Measurements from ENCODE around the gene LCLAT1.

The LCLAT1 gene

DNA sequence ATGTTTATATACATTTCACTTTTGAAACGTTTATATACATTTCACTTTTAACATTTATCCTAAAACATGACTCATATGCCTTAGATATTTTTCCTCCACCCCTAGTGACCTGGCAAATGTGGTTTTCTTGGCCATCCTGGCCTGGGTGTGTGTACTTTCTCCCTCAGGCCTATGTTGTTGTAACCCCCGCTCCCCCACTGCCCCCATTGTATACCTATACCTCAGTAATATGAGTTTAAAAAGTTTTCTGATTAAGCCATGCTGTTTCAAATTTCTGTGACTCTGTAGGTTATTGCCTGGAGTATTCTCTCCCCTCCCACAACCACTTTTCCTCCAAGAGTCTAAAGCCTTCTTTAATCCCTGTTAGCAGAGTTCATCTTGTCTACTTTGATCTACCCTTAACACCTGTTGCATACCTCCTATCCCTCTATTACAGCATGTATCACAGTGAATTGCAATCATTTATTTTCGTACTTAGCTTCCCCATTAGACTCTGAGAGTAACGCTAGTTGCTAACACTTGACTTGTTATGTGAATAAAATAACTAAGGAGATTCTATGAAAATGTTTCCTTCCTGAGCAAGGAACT is 67.9 kb downstream of the LCLAT1 start:
- Histone ChIP-seq H3K9me3 (ENCODE audit: control insufficient read depth, insufficient read depth, low read length) (peaks cover 3% of the 10 kb centered on the region), H3K9ac (ENCODE audit: low read depth, low read length) (no peak overlapping the region), H3K4me3 (ENCODE audit: low read depth, low read length) (no peak overlapping the region), H3K4me1 (ENCODE audit: control insufficient read depth, insufficient read depth, low read length) (peaks cover 26% of the 10 kb centered on the region), H3K27me3 (ENCODE audit: control insufficient read depth, insufficient read depth, low read length) (no peaks in the 10 kb centered on the region), H3K36me3 (ENCODE audit: control insufficient read depth, insufficient read depth, low read length) (peaks cover 4% of the 10 kb centered on the region)

DNA sequence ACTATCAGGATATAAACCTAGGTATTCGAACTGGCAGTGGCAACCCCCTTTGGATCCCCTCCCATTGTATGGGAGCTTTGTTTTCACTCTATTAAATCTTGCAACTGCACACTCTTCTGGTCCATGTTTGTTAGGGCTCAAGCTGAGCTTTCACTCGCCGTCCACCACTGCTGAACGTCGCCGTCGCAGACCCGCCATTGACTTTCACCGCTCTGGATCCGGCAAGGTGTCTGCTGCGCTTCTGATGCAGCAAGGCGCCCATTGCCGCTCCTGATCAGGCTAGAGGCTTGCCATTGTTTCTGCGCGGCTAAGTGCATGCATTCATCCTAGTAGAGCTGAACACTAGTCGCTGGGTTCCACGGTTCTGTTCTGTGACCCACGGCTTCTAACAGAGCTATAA is 69.1 kb downstream of the LCLAT1 start:
- H3K27me3 ChIP-seq (ENCODE audit: control insufficient read depth, insufficient read depth, low read length), result no peaks in the 10 kb centered on the region
- H3K9me3 ChIP-seq (ENCODE audit: control insufficient read depth, insufficient read depth, low read length), result peaks cover 3% of the 10 kb centered on the region
- peaks cover 4% of the 10 kb centered on the region for H3K36me3 ChIP-seq (ENCODE audit: control insufficient read depth, insufficient read depth, low read length)
- no peak overlapping the region for H3K4me3 ChIP-seq (ENCODE audit: low read depth, low read length)
- no peak overlapping the region for H3K9ac ChIP-seq (ENCODE audit: low read depth, low read length)
- H3K4me1 ChIP-seq (ENCODE audit: control insufficient read depth, insufficient read depth, low read length), result peaks cover 26% of the 10 kb centered on the region

DNA sequence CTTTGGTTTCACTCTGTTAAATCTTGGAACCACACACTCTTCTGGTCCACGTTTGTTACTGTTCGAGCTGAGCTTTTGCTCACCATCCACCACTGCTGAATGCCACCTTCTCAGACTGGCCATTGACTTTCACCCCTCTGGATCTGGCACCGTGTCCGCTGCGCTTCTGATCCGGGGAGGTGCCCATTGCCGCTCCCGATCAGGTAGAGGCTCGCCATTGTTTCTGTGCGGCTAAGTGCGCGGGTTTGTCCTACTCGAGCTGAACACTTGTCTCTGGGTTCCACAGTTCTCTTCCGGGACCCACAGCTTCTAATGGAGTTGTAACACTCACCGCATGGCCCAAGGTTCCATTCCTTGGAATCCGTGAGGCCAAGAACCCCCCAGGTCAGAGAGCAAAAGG is 72.8 kb downstream of the LCLAT1 start:
- Histone ChIP-seq H3K9ac (ENCODE audit: low read depth, low read length) (no peak overlapping the region), H3K27me3 (ENCODE audit: control insufficient read depth, insufficient read depth, low read length) (no peaks in the 10 kb centered on the region), H3K4me1 (ENCODE audit: control insufficient read depth, insufficient read depth, low read length) (peaks cover 5% of the 10 kb centered on the region), H3K9me3 (ENCODE audit: control insufficient read depth, insufficient read depth, low read length) (peaks cover 3% of the 10 kb centered on the region), H3K4me3 (ENCODE audit: low read depth, low read length) (no peak overlapping the region), H3K36me3 (ENCODE audit: control insufficient read depth, insufficient read depth, low read length) (peaks cover 4% of the 10 kb centered on the region)

DNA sequence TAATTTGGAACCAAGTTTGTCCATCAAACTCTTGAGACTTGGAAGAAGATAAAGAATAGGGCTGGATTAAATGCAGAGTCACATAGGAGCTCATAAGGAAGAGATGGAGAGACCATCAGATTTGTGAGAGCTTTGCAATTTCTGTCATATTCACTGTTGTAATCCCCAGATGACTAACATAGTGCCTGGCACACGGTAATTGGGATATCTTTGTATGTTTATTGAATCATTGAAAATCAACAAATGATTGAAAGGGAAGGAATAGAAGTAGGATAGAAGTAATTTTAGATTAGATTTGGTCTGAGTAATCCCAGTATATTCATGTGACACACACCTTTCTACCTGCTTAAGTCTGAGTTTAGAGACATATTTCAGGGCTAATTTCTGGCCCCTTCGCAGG is 75.4 kb downstream of the LCLAT1 start:
- Histone ChIP-seq H3K36me3 (ENCODE audit: control insufficient read depth, insufficient read depth, low read length) (peaks cover 4% of the 10 kb centered on the region), H3K4me1 (ENCODE audit: control insufficient read depth, insufficient read depth, low read length) (peaks cover 5% of the 10 kb centered on the region), H3K4me3 (ENCODE audit: low read depth, low read length) (no peak overlapping the region), H3K27me3 (ENCODE audit: control insufficient read depth, insufficient read depth, low read length) (no peaks in the 10 kb centered on the region), H3K9me3 (ENCODE audit: control insufficient read depth, insufficient read depth, low read length) (peaks cover 3% of the 10 kb centered on the region), H3K9ac (ENCODE audit: low read depth, low read length) (no peak overlapping the region)

DNA sequence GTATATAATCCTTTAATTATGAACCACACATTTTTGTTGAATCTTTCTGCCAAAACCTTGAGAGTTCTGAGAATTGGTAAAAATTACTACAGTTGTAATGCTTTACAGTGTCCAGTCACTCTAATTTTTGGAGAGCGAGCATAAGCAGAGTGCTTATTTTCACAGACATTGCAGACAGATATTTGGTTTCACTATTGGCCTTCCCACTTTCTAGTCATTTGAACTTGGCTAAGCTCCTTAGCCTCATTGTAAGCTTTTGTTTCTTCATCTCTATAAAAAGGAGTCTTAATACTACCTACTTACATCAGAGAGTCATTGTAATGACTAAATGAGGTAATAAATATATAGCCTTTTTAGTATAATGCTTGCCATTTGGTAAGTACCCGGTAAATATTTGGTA is 80.4 kb downstream of the LCLAT1 start:
- no peak overlapping the region for H3K9ac ChIP-seq (ENCODE audit: low read depth, low read length)
- H3K9me3 ChIP-seq (ENCODE audit: control insufficient read depth, insufficient read depth, low read length), result no peaks in the 10 kb centered on the region
- H3K4me3 ChIP-seq (ENCODE audit: low read depth, low read length), result no peak overlapping the region
- H3K4me1 ChIP-seq (ENCODE audit: control insufficient read depth, insufficient read depth, low read length), result peaks cover 5% of the 10 kb centered on the region
- H3K36me3 ChIP-seq (ENCODE audit: control insufficient read depth, insufficient read depth, low read length), result no peaks in the 10 kb centered on the region
- H3K27me3 ChIP-seq (ENCODE audit: control insufficient read depth, insufficient read depth, low read length), result no peaks in the 10 kb centered on the region

DNA sequence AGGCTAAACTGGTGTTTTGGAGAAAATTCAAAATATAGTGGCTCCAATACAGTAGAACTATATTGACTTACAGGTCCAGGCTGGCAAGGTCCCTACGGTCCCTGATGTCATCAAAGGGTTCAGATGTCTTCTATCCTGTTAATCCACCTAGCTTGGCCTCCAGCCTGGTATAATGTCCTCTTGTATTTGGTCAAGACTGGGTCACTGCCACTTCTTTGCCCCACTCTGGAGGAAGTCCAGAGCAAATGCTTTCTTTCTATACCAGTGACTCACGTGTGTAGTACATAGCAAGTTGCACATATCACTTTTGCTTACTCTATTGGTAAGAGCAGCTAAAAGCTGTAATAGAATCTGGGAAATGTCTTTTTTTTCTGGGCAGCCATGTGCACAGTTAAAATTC is 80.8 kb downstream of the LCLAT1 start:
- H3K9ac ChIP-seq (ENCODE audit: low read depth, low read length), result no peak overlapping the region
- peaks cover under 1% of the 10 kb centered on the region for H3K4me1 ChIP-seq (ENCODE audit: control insufficient read depth, insufficient read depth, low read length)
- no peaks in the 10 kb centered on the region for H3K36me3 ChIP-seq (ENCODE audit: control insufficient read depth, insufficient read depth, low read length)
- no peak overlapping the region for H3K4me3 ChIP-seq (ENCODE audit: low read depth, low read length)
- no peaks in the 10 kb centered on the region for H3K9me3 ChIP-seq (ENCODE audit: control insufficient read depth, insufficient read depth, low read length)
- no peaks in the 10 kb centered on the region for H3K27me3 ChIP-seq (ENCODE audit: control insufficient read depth, insufficient read depth, low read length)

DNA sequence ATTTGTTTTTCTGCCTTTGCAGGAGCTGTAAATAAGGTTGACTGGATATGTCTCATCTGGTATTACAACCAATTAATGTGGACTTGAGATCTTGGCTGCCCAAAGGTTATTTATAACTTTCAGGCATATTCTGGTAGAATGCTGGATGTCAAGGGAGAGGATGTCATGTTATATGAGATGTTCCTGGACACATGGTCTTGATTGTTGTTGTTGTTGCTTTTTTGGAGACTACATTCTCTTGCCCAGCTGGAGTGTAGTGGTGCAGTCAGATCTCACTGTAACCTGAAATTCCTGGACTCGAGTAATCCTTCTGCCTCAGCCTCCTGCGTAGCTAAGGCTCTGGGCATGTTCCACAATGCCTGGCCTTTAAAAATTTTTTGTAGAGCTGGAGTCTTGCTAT is 83.3 kb downstream of the LCLAT1 start:
- Histone ChIP-seq H3K27me3 (ENCODE audit: control insufficient read depth, insufficient read depth, low read length) (no peaks in the 10 kb centered on the region), H3K9me3 (ENCODE audit: control insufficient read depth, insufficient read depth, low read length) (no peaks in the 10 kb centered on the region), H3K4me3 (ENCODE audit: low read depth, low read length) (no peak overlapping the region), H3K4me1 (ENCODE audit: control insufficient read depth, insufficient read depth, low read length) (no peaks in the 10 kb centered on the region), H3K36me3 (ENCODE audit: control insufficient read depth, insufficient read depth, low read length) (peaks cover 2% of the 10 kb centered on the region), H3K9ac (ENCODE audit: low read depth, low read length) (no peak overlapping the region)

DNA sequence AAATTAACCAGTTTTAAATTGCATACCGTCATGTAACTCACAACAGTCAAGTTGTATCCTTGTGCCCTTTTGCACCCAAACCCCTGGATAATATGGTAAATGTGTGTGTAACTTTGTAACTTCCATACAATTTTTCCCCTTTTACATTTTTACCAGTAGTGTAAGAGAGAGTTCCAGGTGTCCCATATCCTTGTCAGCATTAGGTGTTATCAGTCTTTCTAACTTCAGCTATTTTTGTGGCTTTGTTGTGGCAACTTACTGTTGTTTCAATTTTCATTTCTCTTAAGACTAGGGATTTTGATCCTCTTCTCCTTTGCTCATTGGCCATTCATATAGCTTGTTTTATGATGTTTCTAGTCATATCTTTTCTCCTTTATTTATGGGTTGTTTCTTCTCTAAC is 94.6 kb downstream of the LCLAT1 start:
- Histone ChIP-seq H3K36me3 (ENCODE audit: control insufficient read depth, insufficient read depth, low read length) (no peaks in the 10 kb centered on the region), H3K4me3 (ENCODE audit: low read depth, low read length) (no peak overlapping the region), H3K4me1 (ENCODE audit: control insufficient read depth, insufficient read depth, low read length) (no peaks in the 10 kb centered on the region), H3K9me3 (ENCODE audit: control insufficient read depth, insufficient read depth, low read length) (no peaks in the 10 kb centered on the region), H3K27me3 (ENCODE audit: control insufficient read depth, insufficient read depth, low read length) (no peaks in the 10 kb centered on the region), H3K9ac (ENCODE audit: low read depth, low read length) (no peak overlapping the region)

DNA sequence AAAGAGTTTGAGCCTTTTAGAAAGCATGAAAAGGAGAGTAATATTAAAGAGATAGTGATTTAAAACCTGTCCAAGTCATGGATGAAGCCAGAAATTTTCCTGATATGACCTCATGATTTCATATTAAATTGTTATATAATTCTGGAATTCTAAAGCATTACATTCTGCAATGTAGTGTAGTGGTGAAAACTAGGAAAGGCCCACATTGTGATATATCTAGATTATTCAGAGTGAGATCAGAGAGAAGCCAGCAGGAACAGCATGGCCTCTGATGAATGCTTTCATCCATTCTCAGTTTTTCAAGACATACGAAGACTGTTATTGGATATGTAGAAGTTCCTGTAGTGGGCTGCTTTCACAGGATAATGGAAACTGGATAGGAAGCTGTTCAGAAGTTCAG is 98.8 kb downstream of the LCLAT1 start:
- Histone ChIP-seq H3K4me1 (ENCODE audit: control insufficient read depth, insufficient read depth, low read length) (no peaks in the 10 kb centered on the region), H3K9me3 (ENCODE audit: control insufficient read depth, insufficient read depth, low read length) (no peaks in the 10 kb centered on the region), H3K36me3 (ENCODE audit: control insufficient read depth, insufficient read depth, low read length) (no peaks in the 10 kb centered on the region), H3K9ac (ENCODE audit: low read depth, low read length) (no peak overlapping the region), H3K4me3 (ENCODE audit: low read depth, low read length) (no peak overlapping the region), H3K27me3 (ENCODE audit: control insufficient read depth, insufficient read depth, low read length) (no peaks in the 10 kb centered on the region)

DNA sequence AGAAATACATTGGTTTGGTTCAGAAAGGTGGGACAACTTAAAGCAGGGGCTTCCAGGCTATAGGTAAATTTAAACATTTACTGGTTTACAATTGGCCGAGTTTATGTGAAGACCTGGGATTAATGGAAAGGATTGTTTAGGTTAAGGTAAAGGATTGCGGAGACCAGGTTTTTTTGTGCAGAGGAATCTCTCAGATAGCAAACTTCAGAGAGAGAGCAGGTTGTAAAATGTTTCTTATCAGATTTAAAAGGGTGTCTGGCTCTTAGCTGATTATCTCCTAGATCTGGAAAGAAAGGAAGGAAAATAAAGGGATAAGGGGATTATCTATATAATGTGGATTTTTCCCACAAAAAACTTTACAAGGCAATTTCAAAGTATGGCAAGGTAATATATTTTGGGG is 101.3 kb downstream of the LCLAT1 start:
- H3K36me3 ChIP-seq (ENCODE audit: control insufficient read depth, insufficient read depth, low read length), result no peaks in the 10 kb centered on the region
- H3K4me1 ChIP-seq (ENCODE audit: control insufficient read depth, insufficient read depth, low read length), result no peaks in the 10 kb centered on the region
- no peaks in the 10 kb centered on the region for H3K9me3 ChIP-seq (ENCODE audit: control insufficient read depth, insufficient read depth, low read length)

DNA sequence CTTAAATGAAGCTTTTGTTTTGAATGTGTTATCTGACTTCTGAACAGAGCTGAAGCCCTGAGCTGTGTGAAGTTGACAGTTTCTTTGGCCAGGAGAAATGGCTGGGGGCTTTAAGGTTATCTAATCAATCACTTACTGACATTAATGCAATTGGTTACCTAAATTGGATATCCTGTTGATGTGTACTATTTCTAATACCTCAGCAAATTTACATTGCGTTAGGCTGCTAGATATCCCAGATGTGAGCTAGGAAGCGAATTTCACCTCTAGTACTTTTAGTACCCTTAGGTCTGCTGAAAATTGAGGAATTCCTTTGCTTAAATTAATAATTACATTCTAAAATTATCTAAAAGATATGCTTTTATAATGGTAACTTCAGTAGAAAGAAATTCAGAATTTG is 102.0 kb downstream of the LCLAT1 start:
- H3K9ac ChIP-seq (ENCODE audit: low read depth, low read length), result no peak overlapping the region
- H3K9me3 ChIP-seq (ENCODE audit: control insufficient read depth, insufficient read depth, low read length), result no peaks in the 10 kb centered on the region
- no peak overlapping the region for H3K4me3 ChIP-seq (ENCODE audit: low read depth, low read length)

More for the DNA sequence above, 101.3 kb downstream of the LCLAT1 start:
- Histone ChIP-seq H3K9ac (ENCODE audit: low read depth, low read length) (no peak overlapping the region), H3K27me3 (ENCODE audit: control insufficient read depth, insufficient read depth, low read length) (no peaks in the 10 kb centered on the region), H3K4me3 (ENCODE audit: low read depth, low read length) (no peak overlapping the region)

DNA sequence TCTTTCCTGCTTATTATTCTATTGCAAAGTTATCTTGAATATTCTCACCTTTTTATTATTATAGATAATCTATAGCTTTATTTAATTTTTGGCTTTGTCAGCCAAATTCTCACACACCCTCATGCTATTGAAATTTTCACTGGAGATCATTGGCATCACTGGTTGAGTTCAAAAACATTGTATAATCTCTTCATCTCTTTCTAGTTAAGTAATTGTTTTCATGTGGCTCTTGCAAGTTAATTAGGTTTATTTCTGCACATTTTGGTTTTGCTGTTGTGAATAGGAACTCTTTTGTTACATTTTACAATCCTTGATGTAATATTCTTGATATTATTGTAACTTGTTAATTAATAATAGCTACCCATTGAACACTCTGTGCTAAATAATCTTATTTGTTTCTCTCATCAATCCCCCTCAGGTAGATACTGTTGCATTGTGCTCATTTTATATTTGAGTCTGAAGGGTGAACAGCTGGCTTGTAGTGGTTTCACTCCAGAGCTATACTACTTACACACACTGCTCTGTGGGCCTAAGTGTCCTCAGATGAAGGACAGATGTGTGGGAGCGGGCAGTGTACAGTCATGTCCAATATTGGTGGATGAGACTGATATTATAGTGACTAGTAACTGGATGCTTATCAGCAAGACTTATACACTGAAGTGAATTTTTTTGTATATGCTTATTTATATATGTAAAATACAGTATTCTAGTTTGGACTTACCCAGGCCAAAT is 112.7 kb downstream of the LCLAT1 start:
- Histone ChIP-seq H3K4me1 (ENCODE audit: control insufficient read depth, insufficient read depth, low read length) (no peaks in the 10 kb centered on the region), H3K4me3 (ENCODE audit: low read depth, low read length) (no peak overlapping the region), H3K36me3 (ENCODE audit: control insufficient read depth, insufficient read depth, low read length) (no peaks in the 10 kb centered on the region), H3K9me3 (ENCODE audit: control insufficient read depth, insufficient read depth, low read length) (no peaks in the 10 kb centered on the region), H3K9ac (ENCODE audit: low read depth, low read length) (no peak overlapping the region), H3K27me3 (ENCODE audit: control insufficient read depth, insufficient read depth, low read length) (no peaks in the 10 kb centered on the region)

More for the DNA sequence above, 102.0 kb downstream of the LCLAT1 start:
- no peaks in the 10 kb centered on the region for H3K4me1 ChIP-seq (ENCODE audit: control insufficient read depth, insufficient read depth, low read length)
- no peaks in the 10 kb centered on the region for H3K27me3 ChIP-seq (ENCODE audit: control insufficient read depth, insufficient read depth, low read length)
- H3K36me3 ChIP-seq (ENCODE audit: control insufficient read depth, insufficient read depth, low read length), result no peaks in the 10 kb centered on the region
